ENCODE results near the gene NHP2. TPM values are rescaled to one million over a fixed set of nuclear protein-coding genes. Genes with fewer than 3 reads are reported as not detected.

The NHP2 gene
- total RNA-seq, 2 donors from 2014 or later: 78.3 to 89.5 TPM

DNA sequence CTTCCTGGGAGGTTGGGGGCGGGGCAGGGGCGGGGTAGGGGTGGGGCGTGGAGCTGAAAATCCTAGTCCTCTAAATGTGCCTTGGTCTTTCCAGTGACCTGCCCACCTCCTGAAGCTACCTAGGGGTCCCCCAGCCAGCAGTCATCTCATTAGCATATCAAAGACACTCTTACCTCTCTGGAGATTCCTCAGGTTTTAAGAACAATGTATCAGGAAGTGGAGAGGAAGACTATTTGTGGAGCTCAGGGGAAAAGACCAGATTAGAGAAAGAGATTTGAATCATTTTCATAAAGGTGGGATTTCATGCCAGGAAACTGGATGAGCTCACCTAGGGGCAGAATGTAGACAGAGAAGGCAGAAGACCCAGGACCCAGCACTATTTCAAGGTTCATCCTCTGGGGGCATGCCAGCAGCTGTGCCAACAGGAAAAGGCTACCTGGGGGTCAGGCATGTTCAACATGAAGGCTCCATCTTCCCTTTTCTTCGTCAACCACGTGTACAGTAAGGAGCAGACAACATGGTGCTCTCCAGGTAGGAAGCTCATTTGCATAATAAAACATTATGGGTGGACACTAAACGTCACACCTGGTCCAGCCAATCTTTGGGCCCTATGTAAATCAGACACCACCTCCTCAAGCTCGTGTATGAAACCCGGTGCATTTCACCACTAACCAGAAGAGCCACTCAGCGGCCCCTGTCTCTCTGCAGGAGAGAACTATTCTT, 26.6 kb upstream of the NHP2 start:
- intact Hi-C loops (cut with DNase I): no loop called here
- no peak for ATAC-seq
- DNase-seq: no peak

- intact Hi-C loops (cut with DNase I): no loop called here
- ATAC-seq (no peak), DNase-seq (no peak)
Measured at GRCh38 chr5:178177569-178177968, 23.9 kb upstream of the NHP2 start.

DNA sequence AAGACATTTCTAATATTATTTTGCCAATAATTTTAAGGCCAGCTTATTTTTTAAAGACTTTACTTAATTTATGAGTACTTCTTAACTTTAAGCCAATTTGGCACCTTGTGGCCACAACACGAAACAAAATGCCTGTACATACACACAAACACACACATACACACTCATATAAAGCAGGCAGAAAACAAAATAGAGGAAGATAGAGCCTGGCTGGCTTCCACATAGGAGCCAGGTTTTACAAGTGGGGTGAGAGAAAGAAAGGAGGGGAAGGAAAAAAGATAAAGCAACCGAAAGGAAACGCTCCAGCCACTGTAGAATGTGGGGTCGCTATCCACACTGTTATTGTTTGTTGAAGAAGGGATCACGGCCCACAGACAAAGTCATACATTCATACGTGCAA, 23.1 kb upstream of the NHP2 start:
- no peak for ATAC-seq
- no peak for DNase-seq
- intact Hi-C loops (cut with DNase I): no loop called here

DNA sequence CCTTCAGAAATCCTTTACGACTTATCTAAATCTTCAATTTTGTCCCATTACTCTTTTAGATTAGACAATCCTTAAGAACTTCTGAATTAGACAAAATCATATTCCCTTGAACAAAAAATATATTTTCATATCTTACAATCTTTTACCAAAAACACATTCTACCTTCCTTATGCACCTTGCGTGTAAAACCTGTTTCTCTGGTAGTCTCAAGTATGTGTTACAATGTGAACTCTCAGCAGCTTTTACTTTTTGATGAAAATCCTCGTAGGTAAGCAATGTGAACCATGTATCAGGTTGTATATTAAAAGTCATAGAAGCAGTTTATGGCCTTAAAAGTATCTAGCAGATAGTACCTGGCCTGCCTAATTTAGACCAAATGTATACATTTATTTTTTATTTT, 20.8 kb upstream of the NHP2 start:
- ATAC-seq (no peak), DNase-seq (no peak)
- intact Hi-C loops (cut with DNase I): no loop called here

- no peak for ATAC-seq
- intact Hi-C loops (cut with DNase I): no loop called here
Measured at GRCh38 chr5:178170455-178170854, 16.8 kb upstream of the NHP2 start.

DNA sequence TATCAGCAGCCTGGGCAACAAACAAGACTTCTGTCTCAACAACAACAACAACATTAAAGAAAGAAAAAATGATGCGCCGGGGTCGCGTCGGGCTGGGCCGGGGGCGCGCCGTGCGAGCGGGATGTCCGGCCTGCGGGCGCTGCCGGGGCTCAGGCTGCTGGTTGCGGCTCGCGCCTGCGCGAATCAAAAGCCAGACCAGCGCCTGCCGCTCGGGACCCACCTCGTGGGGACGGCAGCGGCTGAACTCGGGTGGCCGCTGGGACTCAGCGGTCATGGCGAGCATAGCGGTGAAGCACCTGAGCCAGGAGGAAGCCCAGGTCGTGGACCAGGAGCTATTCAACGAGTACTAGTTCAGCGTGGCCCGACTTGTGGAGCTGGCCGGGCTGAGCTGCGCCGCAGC, 11.9 kb upstream of the NHP2 start:
- ATAC-seq (no peak), DNase-seq (no peak)
- intact Hi-C loops (cut with DNase I): no loop called here

More at GRCh38 chr5:178170455-178170854, 16.8 kb upstream of the NHP2 start:
- no peak for DNase-seq

- peak; percentile 94 to 97 for ATAC-seq
- peak; percentile 81 for DNase-seq
- intact Hi-C loops (cut with DNase I): loop anchor here (1.0 to 5.0 kb wide), 2 partner anchors 87 to 88 kb away; no protein-coding TSS in a partner anchor
Measured at GRCh38 chr5:178163772-178164735, 10.4 kb upstream of the NHP2 start.

GRCh38 chr5:178162481-178162880, 8.8 kb upstream of the NHP2 start:
- no peak for ATAC-seq
- no peak for DNase-seq
- intact Hi-C loops (cut with DNase I): loop anchor here in 1 of 2 donors (5.0 kb wide), 1 partner anchor 85 kb away; no protein-coding TSS in a partner anchor

DNA sequence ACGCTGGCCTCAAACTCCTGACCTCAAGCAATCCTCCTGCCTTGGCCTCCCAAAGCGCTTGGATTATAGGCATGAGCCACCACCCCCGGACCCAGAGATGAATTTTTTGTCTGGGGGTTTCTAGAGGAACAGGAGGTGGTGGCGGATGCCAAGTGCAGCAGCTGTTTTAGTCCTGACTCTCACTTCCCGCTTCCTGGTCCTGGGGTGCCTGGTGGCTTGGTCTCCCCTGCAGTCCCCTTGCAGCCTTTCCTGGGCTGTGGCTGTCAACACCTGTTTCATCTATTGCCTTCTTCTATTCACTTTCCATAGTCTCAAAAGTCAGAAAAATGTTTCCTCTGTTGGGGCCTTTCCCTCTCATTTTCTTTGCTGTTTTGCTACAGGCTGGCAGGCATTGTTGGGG, 6.5 kb upstream of the NHP2 start:
- DNase-seq: no peak
- no peak for ATAC-seq
- intact Hi-C loops (cut with DNase I): loop anchor here in 1 of 2 donors (5.0 kb wide), 1 partner anchor 83 kb away; no protein-coding TSS in a partner anchor

DNA sequence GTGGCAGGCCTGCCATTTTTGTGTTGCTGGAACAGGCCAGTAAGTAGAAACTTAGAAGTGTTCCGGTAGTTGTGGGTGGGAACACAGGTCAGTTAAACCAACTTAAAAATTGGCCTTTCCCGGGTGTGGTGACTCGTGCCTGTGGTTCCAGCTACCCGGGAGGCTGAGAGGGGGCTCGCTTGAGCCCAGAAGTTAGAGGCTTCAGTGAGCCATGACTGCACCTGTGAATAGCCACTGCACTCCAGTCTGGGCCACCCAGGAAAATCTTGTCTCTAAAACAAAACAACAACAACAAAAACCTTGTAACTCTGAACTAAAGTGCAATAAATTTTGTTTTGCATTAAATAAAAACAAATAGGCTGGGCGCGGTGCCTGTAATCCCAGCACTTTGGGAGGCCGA, 1.4 kb upstream of the NHP2 start:
- no peak for ATAC-seq
- DNase-seq: no peak
- intact Hi-C loops (cut with DNase I): no loop called here

DNA sequence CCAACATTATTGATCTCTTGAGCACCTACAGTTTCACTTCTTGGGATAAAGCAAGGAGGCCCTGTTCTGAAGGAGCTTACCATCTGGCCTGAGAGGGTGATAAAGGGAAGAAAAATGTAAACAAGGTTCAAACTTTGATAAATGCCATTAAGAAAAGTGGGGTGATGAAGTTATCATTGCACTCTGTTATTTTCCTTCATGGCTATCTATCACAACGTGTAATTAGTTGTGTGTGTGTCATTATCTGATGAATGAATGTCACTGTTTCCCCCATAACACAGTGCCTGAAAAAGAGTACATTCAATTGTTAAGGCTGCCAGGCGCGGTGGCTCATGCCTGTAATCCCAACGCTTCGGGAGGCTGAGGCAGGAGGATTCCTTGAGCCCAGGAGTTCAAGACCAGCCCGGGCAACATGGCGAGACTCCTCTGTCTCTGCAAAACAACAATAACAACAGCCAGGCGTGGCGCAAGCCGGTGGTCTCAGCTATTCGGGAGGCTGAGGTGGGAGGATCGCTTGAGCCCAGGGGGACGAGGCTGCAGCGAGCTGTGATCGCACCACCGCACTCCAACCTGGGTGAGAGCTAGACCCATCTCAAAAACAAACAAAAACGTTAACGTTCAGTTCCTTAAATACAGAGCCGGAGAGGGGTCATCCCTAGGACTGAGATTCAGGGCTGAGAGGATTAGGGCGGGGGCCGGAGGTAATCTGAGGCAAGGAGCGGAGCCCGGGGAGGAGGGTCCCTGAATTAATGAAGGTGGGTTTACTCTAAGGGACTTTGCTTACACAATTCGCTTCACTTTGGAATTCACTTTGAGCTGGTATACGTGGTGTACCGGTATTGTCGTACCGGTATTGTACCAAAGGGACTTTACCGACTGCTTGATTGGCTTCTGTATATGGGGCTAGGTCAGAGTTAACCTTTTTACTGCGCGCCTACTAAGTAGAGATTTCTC, 917 bp downstream of the NHP2 start:
- DNase-seq (no peak), ATAC-seq (no peak)
- intact Hi-C loops (cut with DNase I): no loop called here

GRCh38 chr5:178150977-178151734, 2.5 kb downstream of the NHP2 start:
- intact Hi-C loops (cut with DNase I): no loop called here
- DNase-seq (no peak), ATAC-seq (no peak)

DNA sequence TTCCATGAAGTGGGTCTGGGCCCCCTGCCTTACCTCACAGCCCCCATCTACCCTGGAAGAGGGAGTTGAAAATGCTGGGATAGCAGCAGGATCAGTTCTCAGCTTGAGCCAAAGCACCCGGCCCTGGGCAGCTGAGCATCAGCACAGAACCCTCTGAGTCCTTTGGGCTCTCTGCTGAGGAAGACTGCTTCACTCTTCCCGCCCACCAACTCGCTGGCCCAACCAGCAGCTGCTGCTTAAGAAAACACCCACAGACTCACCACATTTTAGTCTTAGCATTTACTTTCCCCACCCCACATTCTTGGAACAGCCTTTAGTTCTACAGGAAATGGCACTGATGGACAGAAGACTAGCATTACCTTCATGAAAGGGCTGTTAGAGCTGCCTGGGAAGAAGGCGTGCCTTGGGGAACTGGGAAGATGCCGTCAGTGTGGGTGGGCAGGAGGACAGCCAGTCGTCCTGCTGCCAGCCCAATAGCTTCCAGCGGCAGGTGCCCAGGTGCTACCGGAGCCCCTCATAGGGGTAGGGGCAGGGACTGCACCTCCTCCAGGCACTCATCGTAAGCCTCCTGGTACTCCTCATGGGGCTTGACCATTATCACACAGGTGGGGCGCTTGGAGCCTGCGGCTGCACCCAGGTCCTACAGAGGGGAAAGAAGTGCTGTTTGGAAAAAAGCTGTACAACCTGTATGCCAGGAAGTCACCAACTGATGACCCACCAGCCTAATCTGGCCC, 4.3 kb downstream of the NHP2 start:
- intact Hi-C loops (cut with DNase I): loop anchor here in 1 of 2 donors (5.0 kb wide), 1 partner anchor 72 kb away; no protein-coding TSS in a partner anchor
- DNase-seq: no peak
- no peak for ATAC-seq

DNA sequence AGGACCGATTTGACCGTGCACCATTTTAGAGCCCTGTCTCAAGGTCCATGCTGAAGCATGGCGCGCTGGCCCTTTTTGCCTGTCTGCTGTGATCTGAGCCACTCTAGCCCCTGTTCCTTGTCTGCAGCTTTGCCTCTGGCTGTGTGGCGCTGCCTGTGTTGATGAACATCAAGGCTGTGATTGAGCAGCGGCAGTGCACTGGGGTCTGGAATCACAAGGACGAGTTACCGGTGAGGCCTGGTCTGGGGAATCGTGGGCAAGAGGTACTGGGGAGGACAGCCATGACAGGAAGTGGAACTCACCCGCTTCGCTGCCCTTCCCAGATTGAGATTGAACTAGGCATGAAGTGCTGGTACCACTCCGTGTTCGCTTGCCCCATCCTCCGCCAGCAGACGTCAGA, 6.3 kb downstream of the NHP2 start:
- DNase-seq (no peak), ATAC-seq (no peak)
- intact Hi-C loops (cut with DNase I): loop anchor here in 1 of 2 donors (5.0 kb wide), 1 partner anchor 70 kb away; no protein-coding TSS in a partner anchor

GRCh38 chr5:178145965-178146820, 7.5 kb downstream of the NHP2 start:
- ATAC-seq: peak in 1 of 2 donors; percentile 44
- intact Hi-C loops (cut with DNase I): loop anchor here in 1 of 2 donors (5.0 kb wide), 1 partner anchor 69 kb away; no protein-coding TSS in a partner anchor
- DNase-seq: peak; percentile 59

- ATAC-seq (peak; percentile 77 to 87), DNase-seq (peak; percentile 64)
- intact Hi-C loops (cut with DNase I): no loop called here
Measured at GRCh38 chr5:178143901-178144300, 9.8 kb downstream of the NHP2 start.
